Measurements from ENCODE around the gene CIRBP. TPM values are rescaled to one million over a fixed set of nuclear protein-coding genes. Genes with fewer than 3 reads are reported as not detected.

Gene CIRBP
- total RNA-seq, 2 donors from 2014 or later: 492 to 644 TPM

DNA sequence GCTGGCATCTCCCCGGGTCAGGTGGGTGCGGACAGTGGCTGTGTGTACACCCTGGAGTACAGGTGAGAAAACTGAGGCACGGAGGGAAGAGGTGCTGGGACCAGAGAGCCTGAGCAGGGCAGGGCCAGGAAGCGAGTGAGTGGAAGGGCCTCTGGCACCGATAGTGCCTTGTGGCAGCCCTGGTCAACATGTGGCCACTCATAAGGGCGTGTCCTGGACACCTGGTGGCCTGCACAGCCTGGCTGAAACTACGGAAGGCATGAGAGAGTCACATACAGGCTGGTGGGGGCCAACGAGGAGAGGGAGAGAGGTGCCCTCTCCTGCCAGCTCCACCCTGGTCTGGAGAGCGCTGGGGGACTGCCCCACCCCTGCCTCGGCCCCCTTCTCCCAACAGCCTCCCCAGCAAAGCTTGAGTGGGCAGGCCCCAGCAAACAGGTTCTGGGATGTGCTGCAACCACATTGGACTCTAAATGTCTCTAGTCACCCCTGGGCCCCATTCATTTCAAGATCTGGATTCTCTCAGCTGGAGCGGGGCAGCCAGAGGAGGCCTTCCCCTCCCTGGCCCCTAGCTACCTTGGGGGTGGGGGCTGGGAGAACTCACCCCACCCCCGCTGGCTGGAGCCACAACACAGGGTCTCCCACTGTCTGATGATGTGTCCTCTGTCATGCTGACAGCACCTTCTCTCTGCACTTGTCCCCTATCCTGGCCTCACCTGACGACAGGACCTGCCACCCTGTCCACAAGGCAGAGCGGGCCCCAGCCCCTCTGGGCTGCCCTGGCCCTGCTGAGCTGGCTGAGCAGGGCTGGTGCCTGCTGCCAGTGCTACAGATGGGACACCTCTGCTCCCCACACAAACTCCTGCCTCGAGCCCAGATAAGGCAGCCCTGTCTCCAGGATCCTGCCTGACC, 37.1 kb upstream of the CIRBP start:
- DNase-seq (ENCODE audit: low spot score) (no peak), ATAC-seq (ENCODE audit: insufficient number of reproducible peaks, low FRiP score, low read depth) (no peak)
- peaks cover 13% of the 10 kb centered on the region for H3K36me3 ChIP-seq
- no peaks in the 10 kb centered on the region for H3K9me3 ChIP-seq
- H3K4me1 ChIP-seq (ENCODE audit: control insufficient read depth in 1 of 2, low read depth in 2 of 2): peaks cover 6 to 16% of the 10 kb centered on the region in 2 donors
- peak overlapping the region in 1 of 2 donors; percentile 7 for H3K27ac ChIP-seq
- no peaks in the 10 kb centered on the region for H3K27me3 ChIP-seq (replicated peaks; ENCODE audit: insufficient read depth)
- TF ChIP-seq, protein P1, sequence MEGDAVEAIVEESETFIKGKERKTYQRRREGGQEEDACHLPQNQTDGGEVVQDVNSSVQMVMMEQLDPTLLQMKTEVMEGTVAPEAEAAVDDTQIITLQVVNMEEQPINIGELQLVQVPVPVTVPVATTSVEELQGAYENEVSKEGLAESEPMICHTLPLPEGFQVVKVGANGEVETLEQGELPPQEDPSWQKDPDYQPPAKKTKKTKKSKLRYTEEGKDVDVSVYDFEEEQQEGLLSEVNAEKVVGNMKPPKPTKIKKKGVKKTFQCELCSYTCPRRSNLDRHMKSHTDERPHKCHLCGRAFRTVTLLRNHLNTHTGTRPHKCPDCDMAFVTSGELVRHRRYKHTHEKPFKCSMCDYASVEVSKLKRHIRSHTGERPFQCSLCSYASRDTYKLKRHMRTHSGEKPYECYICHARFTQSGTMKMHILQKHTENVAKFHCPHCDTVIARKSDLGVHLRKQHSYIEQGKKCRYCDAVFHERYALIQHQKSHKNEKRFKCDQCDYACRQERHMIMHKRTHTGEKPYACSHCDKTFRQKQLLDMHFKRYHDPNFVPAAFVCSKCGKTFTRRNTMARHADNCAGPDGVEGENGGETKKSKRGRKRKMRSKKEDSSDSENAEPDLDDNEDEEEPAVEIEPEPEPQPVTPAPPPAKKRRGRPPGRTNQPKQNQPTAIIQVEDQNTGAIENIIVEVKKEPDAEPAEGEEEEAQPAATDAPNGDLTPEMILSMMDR (IDR thresholded peaks at IDR 0.05): no peak
- H3K4me3 ChIP-seq: no peak overlapping the region

DNA sequence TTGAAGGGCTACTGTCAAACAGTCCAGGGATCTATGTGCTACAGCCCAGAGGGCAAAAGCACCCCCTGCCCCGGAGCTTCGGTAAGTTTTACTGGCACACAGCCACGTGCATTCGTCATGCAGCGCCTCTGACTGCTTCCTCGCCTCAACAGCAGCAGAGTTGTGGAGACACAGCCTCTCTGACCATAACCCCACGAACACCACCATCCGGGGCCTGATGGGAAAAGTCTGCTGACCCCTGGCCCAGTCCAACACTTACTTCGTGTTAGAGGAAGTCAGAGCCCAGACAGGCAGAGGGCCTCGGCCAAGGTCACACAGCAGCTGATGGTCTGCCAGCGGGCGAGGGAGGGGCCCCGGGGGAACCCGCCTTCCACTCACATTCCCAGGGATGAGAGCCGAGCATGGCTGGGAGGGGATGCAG, 36.5 kb upstream of the CIRBP start:
- no peaks in the 10 kb centered on the region for H3K9me3 ChIP-seq
- ATAC-seq (ENCODE audit: insufficient number of reproducible peaks, low FRiP score, low read depth) (no peak), DNase-seq (ENCODE audit: low spot score) (no peak)
- peaks cover 9 to 21% of the 10 kb centered on the region in 2 donors for H3K4me1 ChIP-seq (ENCODE audit: control insufficient read depth in 1 of 2, low read depth in 2 of 2)
- H3K27me3 ChIP-seq (replicated peaks; ENCODE audit: insufficient read depth): no peaks in the 10 kb centered on the region
- TF ChIP-seq, protein P1 (IDR thresholded peaks at IDR 0.05): no peak
- no peak overlapping the region for H3K4me3 ChIP-seq
- peaks cover 7% of the 10 kb centered on the region for H3K36me3 ChIP-seq
- peak overlapping the region in 1 of 2 donors; percentile 7 for H3K27ac ChIP-seq

DNA sequence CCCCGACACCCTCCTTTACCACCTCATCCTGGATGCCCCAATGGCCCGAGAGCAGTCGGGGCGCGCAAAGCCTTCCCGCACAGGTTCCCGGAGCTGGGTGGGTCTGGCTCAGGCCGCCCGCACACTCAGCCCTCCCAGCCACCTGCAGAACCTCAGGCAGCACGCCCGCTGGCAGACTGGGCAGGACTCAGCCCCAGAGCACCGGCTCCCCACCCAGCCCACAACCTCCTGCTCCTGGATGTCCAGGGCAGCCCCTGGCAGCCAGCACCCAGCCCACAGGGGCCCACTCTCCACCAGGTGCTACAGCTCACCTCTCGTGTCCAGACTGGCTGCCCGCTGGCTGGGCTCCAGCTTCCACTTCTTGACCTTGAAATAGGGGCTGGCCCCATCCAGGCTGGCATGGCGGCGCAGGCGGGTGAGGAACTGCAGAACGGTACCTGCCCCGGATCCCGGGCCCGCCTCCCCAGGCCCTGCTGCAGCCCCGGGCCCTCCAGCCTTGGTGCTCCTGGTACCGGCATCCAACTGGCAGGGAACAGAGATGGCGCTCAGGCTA, 35.9 kb upstream of the CIRBP start:
- ATAC-seq (ENCODE audit: insufficient number of reproducible peaks, low FRiP score, low read depth) (no peak), DNase-seq (ENCODE audit: low spot score) (no peak)
- TF ChIP-seq, protein P1 (IDR thresholded peaks at IDR 0.05): no peak
- H3K27me3 ChIP-seq (replicated peaks; ENCODE audit: insufficient read depth): no peaks in the 10 kb centered on the region
- H3K4me1 ChIP-seq (ENCODE audit: control insufficient read depth in 1 of 2, low read depth in 2 of 2): peaks cover 11 to 23% of the 10 kb centered on the region in 2 donors
- no peak overlapping the region for H3K27ac ChIP-seq
- H3K36me3 ChIP-seq: peaks cover 2% of the 10 kb centered on the region
- no peak overlapping the region for H3K4me3 ChIP-seq
- no peaks in the 10 kb centered on the region for H3K9me3 ChIP-seq

DNA sequence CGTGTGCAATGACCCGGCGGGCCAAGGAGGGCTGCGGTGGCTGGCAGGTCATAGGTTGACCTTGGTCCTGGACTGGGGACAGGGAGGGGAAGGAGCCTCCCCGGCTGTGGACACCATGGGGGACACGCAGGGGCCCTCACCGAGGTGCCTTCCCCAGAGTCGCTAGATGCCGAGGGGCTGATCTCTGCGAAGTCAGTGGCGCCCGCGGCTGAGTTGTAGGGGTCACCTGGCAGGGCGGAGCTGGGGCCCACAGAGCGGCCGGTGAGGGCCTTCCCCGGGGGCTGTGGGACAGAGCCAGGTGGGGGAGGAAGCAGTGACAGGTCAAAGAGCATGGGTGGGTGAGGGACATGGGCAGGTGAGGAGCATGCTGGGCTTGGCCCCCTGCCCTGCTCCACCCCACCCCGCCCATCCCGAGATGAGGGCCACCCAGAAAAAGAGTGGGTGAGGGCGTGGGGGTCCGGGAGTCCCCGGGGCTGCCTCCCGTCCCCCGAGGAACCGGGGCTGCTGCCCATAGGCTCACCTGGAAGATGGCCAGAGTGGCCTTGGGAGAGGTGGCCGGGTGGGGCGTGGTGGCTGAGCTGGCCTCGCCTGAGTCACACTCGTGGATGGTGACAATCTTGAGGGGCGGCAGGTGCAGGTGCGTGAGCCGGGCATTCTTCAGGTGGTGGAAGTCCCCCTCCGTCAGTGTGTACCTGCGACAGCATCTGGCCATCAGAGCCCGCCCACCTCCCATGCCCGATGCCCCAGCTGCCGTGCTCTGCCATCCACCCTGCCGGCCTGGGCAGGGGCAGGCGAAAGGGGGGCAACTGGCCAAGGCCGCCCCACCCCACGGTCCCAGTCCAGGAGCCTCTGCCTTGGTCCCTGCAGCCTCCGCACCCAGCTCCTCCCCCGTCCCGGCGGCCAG, 34.8 kb upstream of the CIRBP start:
- TF ChIP-seq, protein P1 (IDR thresholded peaks at IDR 0.05): no peak

More for the DNA sequence above, 34.8 kb upstream of the CIRBP start:
- no peak for DNase-seq (ENCODE audit: low spot score)
- no peaks in the 10 kb centered on the region for H3K36me3 ChIP-seq
- no peak overlapping the region for H3K4me3 ChIP-seq
- no peaks in the 10 kb centered on the region for H3K9me3 ChIP-seq
- H3K27me3 ChIP-seq (replicated peaks; ENCODE audit: insufficient read depth): no peaks in the 10 kb centered on the region
- H3K4me1 ChIP-seq (ENCODE audit: control insufficient read depth in 1 of 2, low read depth in 2 of 2): peaks cover 12 to 31% of the 10 kb centered on the region in 2 donors
- no peak for ATAC-seq (ENCODE audit: insufficient number of reproducible peaks, low FRiP score, low read depth)
- H3K27ac ChIP-seq: no peak overlapping the region
